H1 (cell line): ENCODE measurements around the gene ARID1B. TPM values are rescaled to one million over a fixed set of nuclear protein-coding genes. Genes with fewer than 3 reads are reported as not detected.

Experiments
- CTCF ChIA-PET: fragments of 300-600 bp; sonication (Branson Sonifier 250); formaldehyde crosslinking; loops from one replicate; lab custom pipeline; 2021; ENCODE audit not compliant: partially characterized antibody; lab: Charles Lee
- POLR2A ChIA-PET: fragments of 300-600 bp; sonication (Branson Sonifier 250); formaldehyde crosslinking; loops from one replicate; lab custom pipeline; 2021; ENCODE audit warnings: inconsistent platforms; ENCODE audit not compliant: partially characterized antibody; lab: Charles Lee
- DNase-seq, 2 experiments: peaks; one replicate each; pipeline versions ENCODE4 v3.0.0 to v3.0.0-alpha.2; 2010 to 2022; ENCODE audit warnings: low spot score in 2 of 2, low read depth in 1 of 2, mixed read lengths in 1 of 2
- FAIRE-seq: peaks from 2 replicates; lab custom pipeline; 2011; peaks lifted over from hg19 to GRCh38; lab: Jason Lieb, UNC
- H2AFZ ChIP-seq: 2 replicates; pipeline ENCODE4 v1.8.1; 2012; ENCODE audit warnings: low read length, inconsistent platforms
- H2AK5ac ChIP-seq: 2 replicates; pipeline ENCODE4 v1.6.1; 2013; ENCODE audit warnings: low read depth, low read length
- H2BK120ac ChIP-seq: replicated peaks from 2 replicates; pipeline ENCODE3; 2013; ENCODE audit warnings: low read depth, low read length, inconsistent platforms
- H2BK12ac ChIP-seq: 2 replicates; pipeline ENCODE4 v1.6.1; 2013; ENCODE audit warnings: low read depth, low read length
- H2BK15ac ChIP-seq: 2 replicates; pipeline ENCODE4 v1.6.1; 2013; ENCODE audit warnings: low read length
- H2BK20ac ChIP-seq: 2 replicates; pipeline ENCODE4 v1.6.1; 2013; ENCODE audit warnings: low read length
- H2BK5ac ChIP-seq: 2 replicates; pipeline ENCODE4 v1.6.1; 2013; ENCODE audit warnings: low read depth, low read length
- H3K14ac ChIP-seq: 2 replicates; pipeline ENCODE4 v1.6.1; 2013; ENCODE audit warnings: inconsistent platforms; ENCODE audit not compliant: insufficient read length
- H3K18ac ChIP-seq: 2 replicates; pipeline ENCODE4 v1.6.1; 2013; ENCODE audit warnings: low read length; ENCODE audit errors: extremely low read depth
- H3K23ac ChIP-seq: 2 replicates; pipeline ENCODE4 v1.6.1; 2013; ENCODE audit warnings: inconsistent platforms; ENCODE audit not compliant: insufficient read length
- H3K23me2 ChIP-seq: 2 replicates; pipeline ENCODE4 v1.6.1; 2013; ENCODE audit warnings: low read depth, low read length
- H3K27ac ChIP-seq: 2 replicates; pipeline ENCODE4 v1.6.1; 2011; ENCODE audit warnings: low read depth, low read length, inconsistent platforms
- H3K27me3 ChIP-seq, 4 experiments: replicated peaks in 1 of 4; 1 replicate in 1 of 4; 2 replicates in 3 of 4; pipeline versions ENCODE4 v1.6.1 to v1.8.1; 2011 to 2013; ENCODE audit warnings: low read length in 3 of 4, mild to moderate bottlenecking in 3 of 4, inconsistent platforms in 2 of 4, mixed read lengths in 2 of 4, moderate library complexity in 1 of 4; ENCODE audit not compliant: control insufficient read depth in 3 of 4, insufficient read depth in 3 of 4; ENCODE audit errors: extremely low read depth in 1 of 4
- H3K36me3 ChIP-seq, 4 experiments: 2 replicates each; pipeline versions ENCODE4 v1.6.1 to v1.8.1; 2011 to 2013; ENCODE audit warnings: mild to moderate bottlenecking in 4 of 4, low read length in 3 of 4, moderate library complexity in 2 of 4, control low read depth in 1 of 4, inconsistent platforms in 1 of 4; ENCODE audit not compliant: insufficient read depth in 4 of 4, control insufficient read depth in 2 of 4
- H3K4ac ChIP-seq: replicated peaks from 2 replicates; pipeline ENCODE3; 2013; ENCODE audit warnings: low read length, low read depth, mixed read lengths, inconsistent platforms; ENCODE audit not compliant: insufficient read length
- H3K4me1 ChIP-seq, 4 experiments: replicated peaks in 1 of 4; 1 replicate in 1 of 4; 2 replicates in 3 of 4; pipeline versions ENCODE4 v1.6.1 to v1.8.1; 2011 to 2013; ENCODE audit warnings: low read length in 3 of 4, inconsistent platforms in 2 of 4, mixed read lengths in 1 of 4; ENCODE audit not compliant: insufficient read depth in 4 of 4, control insufficient read depth in 3 of 4
- H3K4me2 ChIP-seq, 2 experiments: 2 replicates each; pipeline versions ENCODE4 v1.6.1 to v1.8.1; 2011 to 2013; ENCODE audit warnings: low read depth in 2 of 2, low read length in 2 of 2, control low read depth in 1 of 2, inconsistent platforms in 1 of 2, mild to moderate bottlenecking in 1 of 2; ENCODE audit not compliant: insufficient read depth in 1 of 2
- H3K4me3 ChIP-seq, 4 experiments: fragments of 200-600, 300-600 bp in 1 of 4; sonication (generic), shearing (Covaris generic), sonication (Bioruptor Twin) in 1 of 4; 2 replicates each; pipeline versions ENCODE4 v1.5.1 to v1.8.1; 2011 to 2016; ENCODE audit warnings: low read length in 4 of 4, low read depth in 3 of 4, control low read depth in 2 of 4, inconsistent platforms in 2 of 4, mild to moderate bottlenecking in 2 of 4, mixed read lengths in 1 of 4, moderate library complexity in 1 of 4; ENCODE audit not compliant: insufficient read depth in 2 of 4; ENCODE audit errors: extremely low read depth in 1 of 4
- H3K56ac ChIP-seq: replicated peaks from 2 replicates; pipeline ENCODE3; 2013; ENCODE audit warnings: low read depth, mild to moderate bottlenecking, mixed read lengths, low read length, inconsistent platforms; ENCODE audit not compliant: insufficient read length
- H3K79me1 ChIP-seq: 2 replicates; pipeline ENCODE4 v1.6.1; 2013; ENCODE audit warnings: low read depth, low read length, control low read depth
- H3K79me2 ChIP-seq, 2 experiments: 2 replicates each; pipeline versions ENCODE4 v1.6.1 to v1.8.1; 2012 to 2013; ENCODE audit warnings: low read length in 2 of 2, mild to moderate bottlenecking in 2 of 2, inconsistent platforms in 1 of 2; ENCODE audit not compliant: insufficient read depth in 2 of 2, control insufficient read depth in 1 of 2
- H3K9ac ChIP-seq, 4 experiments: replicated peaks in 1 of 4; 1 replicate in 1 of 4; 2 replicates in 3 of 4; pipeline versions ENCODE4 v1.6.1 to v1.8.1; 2011 to 2013; ENCODE audit warnings: low read depth in 3 of 4, low read length in 3 of 4, control low read depth in 2 of 4, mild to moderate bottlenecking in 2 of 4, moderate library complexity in 2 of 4, inconsistent platforms in 1 of 4; ENCODE audit errors: extremely low read depth in 1 of 4
- H3K9me3 ChIP-seq, 2 experiments: 2 replicates each; pipeline versions ENCODE4 v1.6.1 to v1.8.1; 2012 to 2013; ENCODE audit warnings: mild to moderate bottlenecking in 2 of 2, moderate library complexity in 2 of 2, control low read depth in 1 of 2, inconsistent platforms in 1 of 2, low read depth in 1 of 2, low read length in 1 of 2, mixed read lengths in 1 of 2; ENCODE audit not compliant: insufficient read depth in 2 of 2
- H4K20me1 ChIP-seq, 2 experiments: replicated peaks in 1 of 2; 2 replicates each; pipeline versions ENCODE3 to v1.8.1; 2011 to 2013; ENCODE audit warnings: inconsistent platforms in 2 of 2, low read length in 2 of 2, mild to moderate bottlenecking in 1 of 2; ENCODE audit not compliant: insufficient read depth in 2 of 2, control insufficient read depth in 1 of 2
- H4K5ac ChIP-seq: 2 replicates; pipeline ENCODE4 v1.6.1; 2013; ENCODE audit warnings: low read length, low read depth, mixed read lengths, inconsistent platforms; ENCODE audit not compliant: insufficient read length
- H4K8ac ChIP-seq: 2 replicates; pipeline ENCODE4 v1.8.0; 2013; ENCODE audit warnings: mild to moderate bottlenecking, moderate library complexity, low read length, inconsistent platforms; ENCODE audit not compliant: insufficient read depth; ENCODE audit errors: extremely low read depth
- H4K91ac ChIP-seq: replicated peaks from 2 replicates; pipeline ENCODE3; 2013; ENCODE audit warnings: low read length, mixed read lengths, inconsistent platforms; ENCODE audit not compliant: insufficient read length
- BCL11A ChIP-seq, 2 experiments: IDR thresholded peaks; one replicate each; pipeline ENCODE4 v1.6.1; 2011; ENCODE audit warnings: low read depth in 2 of 2, low read length in 2 of 2, mild to moderate bottlenecking in 2 of 2
- CREB1 ChIP-seq: IDR thresholded peaks from 2 replicates; pipeline ENCODE4 v1.6.1; 2012; ENCODE audit warnings: inconsistent platforms
- CTBP2 ChIP-seq: IDR thresholded peaks from 2 replicates; pipeline ENCODE4 v1.7.0; 2011; ENCODE audit warnings: borderline replicate concordance, mild to moderate bottlenecking, moderate library complexity, mixed read lengths, low read length; ENCODE audit not compliant: insufficient read depth, insufficient read length
- EP300 ChIP-seq, 2 experiments: IDR thresholded peaks; 1 replicate in 1 of 2; 2 replicates in 1 of 2; pipeline ENCODE4 v1.6.1; 2011 to 2012; ENCODE audit warnings: low read depth in 2 of 2, low read length in 2 of 2, mild to moderate bottlenecking in 2 of 2, borderline replicate concordance in 1 of 2, inconsistent platforms in 1 of 2, moderate library complexity in 1 of 2
- KDM1A ChIP-seq: fragments of 200-600, 300-600 bp; sonication (generic); IDR thresholded peaks from 2 replicates; pipeline ENCODE4 v1.7.1; 2016; ENCODE audit warnings: mild to moderate bottlenecking, low read length, borderline replicate concordance
- KDM5A ChIP-seq: fragments of 200-600 bp; IDR thresholded peaks from 2 replicates; pipeline ENCODE4 v1.7.1; 2012; ENCODE audit warnings: mild to moderate bottlenecking, low read length, inconsistent platforms, mixed read lengths
- MAFK ChIP-seq: IDR thresholded peaks from 2 replicates; pipeline ENCODE4 v1.6.1; 2012; ENCODE audit warnings: low read depth, mild to moderate bottlenecking, improper control_type of control experiment, low read length
- RBBP5 ChIP-seq: IDR thresholded peaks from 2 replicates; pipeline ENCODE4 v1.7.1; 2012; ENCODE audit warnings: low read depth, mild to moderate bottlenecking, inconsistent platforms, low read length, moderate library complexity, borderline replicate concordance
- RNF2 ChIP-seq: fragments of 200-900, 300-1000 bp; sonication (generic); IDR thresholded peaks from 2 replicates; pipeline ENCODE4 v1.7.1; 2016; ENCODE audit warnings: borderline replicate concordance, low read depth, mild to moderate bottlenecking, antibody characterized with exemption, low read length; ENCODE audit not compliant: poor library complexity, severe bottlenecking; ENCODE audit errors: missing control alignments
- SAP30 ChIP-seq: fragments of 300-600 bp; sonication (generic); IDR thresholded peaks from 2 replicates; pipeline ENCODE4 v1.7.1; 2012; ENCODE audit warnings: low read length, moderate library complexity, mild to moderate bottlenecking, inconsistent platforms; ENCODE audit not compliant: insufficient read depth, insufficient replicate concordance
- SP4 ChIP-seq: IDR thresholded peaks from 2 replicates; pipeline ENCODE4 v1.6.1; 2012; ENCODE audit warnings: low read length, inconsistent platforms
- TBP ChIP-seq: IDR thresholded peaks from 2 replicates; pipeline ENCODE4 v1.6.1; 2011; ENCODE audit warnings: low read depth, low read length, improper control_type of control experiment
- YY1 ChIP-seq: IDR thresholded peaks from 2 replicates; pipeline ENCODE4 v1.6.1; 2011; ENCODE audit warnings: low read depth, mild to moderate bottlenecking, low read length
- WGBS, 2 experiments: shearing (Covaris generic) in 1 of 2; methylation state at CpG; one replicate each; pipeline versions ENCODE4 v1.1.6 to v1.1.7; 2013 to 2015; ENCODE audit warnings: low lambda C conversion rate in 2 of 2, mixed read lengths in 2 of 2, inconsistent platforms in 1 of 2, low coverage in 1 of 2, missing lambda C conversion rate in 1 of 2; ENCODE audit not compliant: insufficient replicate concordance in 2 of 2, insufficient coverage in 1 of 2, insufficient read length in 1 of 2; ENCODE audit errors: extremely low coverage in 1 of 2, missing lambda C conversion rate in 1 of 2; 5-methylcytosine and 5-hydroxymethylcytosine counted together
- polyA plus RNA-seq, 7 experiments: library from polyadenylated mRNA; depleted of rRNA in 3 of 7; stranded (reverse) in 5 of 7; unstranded in 2 of 7; fragments of >200 nt in 5 of 7; fragments of 200-250 nt in 2 of 7; gene quantifications; 1 replicate in 5 of 7; 2 replicates in 1 of 7; 4 replicates in 1 of 7; pipeline versions ENCODE4 v1.2.1 to v1.2.3, GENCODE V29; 2011 to 2013; ENCODE audit warnings: missing spikeins in 2 of 7, mixed read lengths in 2 of 7
- total RNA-seq: library from RNA; stranded (reverse); fragmentation: NEBNext Ultra II Directional; extraction: Animal tissue kit (Norgen Biotek cat#: 25700); gene quantifications from 2 replicates; pipeline ENCODE4 v1.2.1, GENCODE V29; 2021

ARID1B gene
- total and polyA plus RNA-seq, 2 of the 8 experiments (the other 6 are each of a cell fraction or from before 2014, with no cell fraction given), result 24.3 to 70.3 TPM

DNA sequence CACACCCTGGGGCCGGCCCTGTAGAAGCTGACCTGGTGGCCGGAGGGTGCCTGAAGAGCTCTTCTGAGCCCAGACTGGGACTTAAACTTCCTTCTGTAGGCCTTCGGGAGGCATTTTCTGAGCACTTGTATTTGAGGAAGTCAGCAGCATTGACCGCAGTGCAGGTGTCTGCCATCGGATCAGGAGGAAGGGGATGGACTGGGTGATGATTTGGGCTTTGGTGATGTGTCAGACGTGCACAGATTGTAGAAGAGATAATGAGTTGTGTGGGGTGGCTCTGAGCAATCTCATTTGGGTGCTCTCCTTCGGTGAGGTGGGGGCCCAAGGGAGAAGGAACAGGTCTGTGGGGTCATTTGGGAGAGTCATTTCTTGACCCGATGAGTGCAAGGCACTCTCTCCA lies 150.9 kb downstream of the ARID1B start:
- H3K36me3 ChIP-seq, result no peaks in the 10 kb centered on the region
- H4K91ac ChIP-seq, result no peak overlapping the region
- no peak overlapping the region for H2BK120ac ChIP-seq
- H3K79me1 ChIP-seq, result peaks cover 3% of the 10 kb centered on the region; the same call in 1 of the 2 replicates
- H2BK5ac ChIP-seq, result no peak overlapping the region
- no peak overlapping the region for H3K4ac ChIP-seq
- H3K27ac ChIP-seq, result no peak overlapping the region
- POLR2A ChIA-PET, result interaction anchor here (0.6 kb wide), 1 partner anchor 174 kb away, joined by 3 read pairs; no protein-coding TSS in a partner anchor
- H3K14ac ChIP-seq, result no peak overlapping the region
- no peak overlapping the region for H3K4me2 ChIP-seq
- H3K23me2 ChIP-seq, result no peaks in the 10 kb centered on the region
- peaks cover 5 to 8% of the 10 kb centered on the region in 2 experiments for H4K20me1 ChIP-seq
- no peak overlapping the region for H4K5ac ChIP-seq
- no peak for FAIRE-seq
- no peak overlapping the region for H3K23ac ChIP-seq
- H2AK5ac ChIP-seq, result no peak overlapping the region
- H3K4me1 ChIP-seq, result peaks cover 6 to 12% (median 8%) of the 10 kb centered on the region in 4 experiments; a peak in 5 of 7 replicates
- DNase-seq, result no peak
- no peak overlapping the region for H2AFZ ChIP-seq
- CTCF ChIA-PET, result interaction anchor here (2.1 kb wide), 1 partner anchor 14 kb away, joined by 5 read pairs; no protein-coding TSS in a partner anchor
- no peak overlapping the region for H3K4me3 ChIP-seq
- no peaks in the 10 kb centered on the region for H3K27me3 ChIP-seq
- no peak overlapping the region for H2BK20ac ChIP-seq
- no peaks in the 10 kb centered on the region for H3K9me3 ChIP-seq
- H3K9ac ChIP-seq, result no peak overlapping the region
- H2BK12ac ChIP-seq, result no peak overlapping the region
- no peak overlapping the region for H2BK15ac ChIP-seq
- H3K79me2 ChIP-seq, result peaks cover 0 to 87% of the 10 kb centered on the region in 2 experiments; a peak in 3 of 4 replicates
- H3K56ac ChIP-seq, result no peak overlapping the region
- 98% methylated on average over 8 of the region's 8 CpGs; no CpG with 5 or more reads in 1 of the 2 experiments for WGBS, 2 experiments
- H3K18ac ChIP-seq, result no peak overlapping the region
- no peak overlapping the region for H4K8ac ChIP-seq
- TF ChIP-seq MAFK (no peak), SAP30 (no peak), CREB1 (no peak), KDM1A (no peak), BCL11A (IDR thresholded peaks at IDR 0.05; ENCODE audit: low read depth in 2 of 2, low read length in 2 of 2) (no peak), RNF2 (no peak), YY1 (no peak), TBP (no peak), EP300 (IDR thresholded peaks at IDR 0.05; ENCODE audit: borderline replicate concordance in 1 of 2, low read depth in 2 of 2, low read length in 2 of 2) (no peak), KDM5A (no peak), CTBP2 (no peak), RBBP5 (no peak), SP4 (no peak)
